ENCODE measurements around the gene INSC. TPM values are rescaled to one million over a fixed set of nuclear protein-coding genes. Genes with fewer than 3 reads are reported as not detected.
A peak's percentile ranks its signal among the peaks of the same experiment; 100 is the strongest.

The INSC gene
- total and polyA plus RNA-seq, 5 experiments from 2014 or later: 0.16 to 0.60 TPM; not detected in 3

GRCh38 chr11:15180212-15180792 is 65.6 kb downstream of the INSC start:
- no peak overlapping the region for H3K27ac Mint-ChIP-seq
- no peak overlapping the region for H3K4me3 Mint-ChIP-seq
- DNase-seq (no peak), ATAC-seq (no peak)
- H3K27me3 Mint-ChIP-seq: peaks cover 0 to 11% (median 4%) of the 10 kb centered on the region in 5 donors
- no peaks in the 10 kb centered on the region for H3K9me3 Mint-ChIP-seq
- no peaks in the 10 kb centered on the region for H3K36me3 Mint-ChIP-seq
- H3K4me1 Mint-ChIP-seq: peaks cover 0 to 4% (median 0%) of the 10 kb centered on the region in 4 donors
- POLR2A ChIA-PET: no interaction called here

DNA sequence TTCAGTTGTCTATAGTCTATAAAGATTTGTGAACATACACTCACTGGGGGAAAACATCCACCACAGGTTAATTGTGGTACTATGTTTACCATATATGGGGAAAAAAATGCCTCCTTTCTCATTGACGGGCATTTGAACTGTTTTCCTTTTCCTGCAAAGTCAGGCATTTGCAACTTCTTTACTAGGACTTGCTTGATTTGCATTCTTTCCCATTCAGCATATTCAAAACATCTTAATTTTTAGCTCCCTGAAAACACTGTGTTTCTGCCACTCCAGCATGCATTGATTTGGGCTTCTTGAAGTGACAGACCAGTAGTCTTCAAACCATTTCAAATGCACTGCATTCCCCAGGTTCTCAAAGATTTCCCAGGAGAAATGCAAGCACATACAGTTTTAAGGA is 67.6 kb downstream of the INSC start:
- Mint-ChIP-seq H3K27ac (no peak overlapping the region), H3K27me3 (peaks cover 0 to 8% (median 4%) of the 10 kb centered on the region in 5 donors), H3K36me3 (no peaks in the 10 kb centered on the region), H3K4me1 (peaks cover 0 to 2% (median 0%) of the 10 kb centered on the region in 4 donors), H3K9me3 (no peaks in the 10 kb centered on the region), H3K4me3 (no peak overlapping the region)
- DNase-seq: no peak
- no peak for ATAC-seq
- POLR2A ChIA-PET: no interaction called here

- Mint-ChIP-seq H3K27me3 (peaks cover 0 to 8% (median 2%) of the 10 kb centered on the region in 5 donors), H3K4me3 (no peak overlapping the region), H3K9me3 (no peaks in the 10 kb centered on the region), H3K36me3 (no peaks in the 10 kb centered on the region), H3K4me1 (peaks cover 0 to 2% (median 0%) of the 10 kb centered on the region in 4 donors), H3K27ac (no peak overlapping the region)
- ATAC-seq (no peak), DNase-seq (no peak)
- POLR2A ChIA-PET: no interaction called here
Measured at GRCh38 chr11:15185021-15185420, 70.3 kb downstream of the INSC start.

GRCh38 chr11:15186146-15186545 is 71.4 kb downstream of the INSC start:
- DNase-seq: no peak
- no peak overlapping the region for H3K4me3 Mint-ChIP-seq
- no peaks in the 10 kb centered on the region for H3K9me3 Mint-ChIP-seq
- peaks cover 0 to 8% (median 2%) of the 10 kb centered on the region in 5 donors for H3K27me3 Mint-ChIP-seq
- POLR2A ChIA-PET: no interaction called here
- H3K36me3 Mint-ChIP-seq: no peaks in the 10 kb centered on the region
- no peak overlapping the region for H3K27ac Mint-ChIP-seq
- H3K4me1 Mint-ChIP-seq: peaks cover 0 to 2% (median 0%) of the 10 kb centered on the region in 4 donors
- ATAC-seq: no peak

DNA sequence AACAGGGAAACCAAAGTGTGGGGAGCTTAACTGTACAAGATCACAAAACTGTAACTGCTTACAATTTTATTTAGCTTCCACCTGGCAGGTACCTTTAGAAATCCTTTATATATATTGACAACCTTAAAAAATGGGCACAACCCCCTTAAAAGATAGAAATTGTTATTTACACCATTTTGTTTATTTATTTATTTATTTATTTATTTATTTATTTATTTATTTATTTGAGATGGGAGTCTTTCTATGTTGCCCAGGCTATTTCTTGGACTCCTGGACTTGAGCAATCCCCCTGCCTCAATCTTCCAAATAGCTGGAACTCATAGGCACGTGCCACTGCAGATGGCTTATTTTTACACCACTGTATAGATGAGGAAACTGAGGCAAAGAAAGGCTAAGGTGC is 74.5 kb downstream of the INSC start:
- Mint-ChIP-seq H3K9me3 (no peaks in the 10 kb centered on the region), H3K27me3 (peaks cover 0 to 8% (median 2%) of the 10 kb centered on the region in 5 donors), H3K4me1 (peaks cover 0 to 2% (median 0%) of the 10 kb centered on the region in 4 donors), H3K4me3 (no peak overlapping the region), H3K36me3 (no peaks in the 10 kb centered on the region), H3K27ac (no peak overlapping the region)
- no peak for ATAC-seq
- DNase-seq: no peak
- POLR2A ChIA-PET: no interaction called here

DNA sequence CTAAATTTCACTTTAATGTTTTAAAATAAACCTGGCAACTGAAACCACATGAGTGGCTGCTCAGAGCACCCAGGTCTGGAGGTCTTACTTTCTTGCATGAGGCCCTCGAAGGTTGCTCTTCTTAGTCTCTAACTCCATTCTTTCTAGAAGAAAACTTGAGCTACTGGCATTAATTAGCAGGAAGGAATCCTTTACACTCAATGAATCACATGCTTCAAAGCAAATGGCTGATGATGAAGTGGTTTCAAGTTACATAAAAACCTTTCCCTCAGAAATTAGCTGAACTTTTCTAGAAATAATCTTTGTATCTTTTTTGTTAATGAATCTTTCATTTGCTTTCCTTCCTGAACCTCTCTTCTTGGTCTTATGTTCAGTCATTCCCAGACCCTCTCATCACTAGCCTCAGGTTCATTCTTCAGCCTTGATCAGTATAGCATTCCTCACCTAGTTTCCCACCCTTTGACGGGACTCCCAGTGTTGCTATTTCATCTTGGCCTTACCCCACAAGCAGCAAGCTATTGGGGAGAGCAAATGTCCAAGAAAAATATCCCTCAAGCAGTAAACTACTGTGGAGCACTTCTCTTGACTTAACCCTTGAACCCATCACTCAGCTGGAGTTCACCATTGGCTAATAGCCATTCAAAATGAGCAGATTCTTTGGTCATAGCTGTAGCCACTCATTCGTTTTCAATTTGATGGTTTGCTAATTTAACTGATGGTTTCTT is 75.1 kb downstream of the INSC start:
- POLR2A ChIA-PET: no interaction called here
- Mint-ChIP-seq H3K4me1 (peaks cover 0 to 2% (median 0%) of the 10 kb centered on the region in 4 donors), H3K4me3 (no peak overlapping the region), H3K36me3 (no peaks in the 10 kb centered on the region), H3K27me3 (peaks cover 0 to 8% (median 2%) of the 10 kb centered on the region in 5 donors), H3K27ac (peak overlapping the region in 1 of 10 donors; percentile 76), H3K9me3 (no peaks in the 10 kb centered on the region)
- ATAC-seq (no peak), DNase-seq (no peak)

- POLR2A ChIA-PET: no interaction called here
- no peak for ATAC-seq
- no peak overlapping the region for H3K4me3 Mint-ChIP-seq
- no peak overlapping the region for H3K27ac Mint-ChIP-seq
- peaks cover 0 to 2% (median 0%) of the 10 kb centered on the region in 4 donors for H3K4me1 Mint-ChIP-seq
- no peaks in the 10 kb centered on the region for H3K36me3 Mint-ChIP-seq
- H3K9me3 Mint-ChIP-seq: peaks cover 0 to 2% (median 0%) of the 10 kb centered on the region in 9 donors
- H3K27me3 Mint-ChIP-seq: peaks cover 0 to 8% (median 2%) of the 10 kb centered on the region in 5 donors
- no peak for DNase-seq
Measured at GRCh38 chr11:15190611-15191010, 75.9 kb downstream of the INSC start.

DNA sequence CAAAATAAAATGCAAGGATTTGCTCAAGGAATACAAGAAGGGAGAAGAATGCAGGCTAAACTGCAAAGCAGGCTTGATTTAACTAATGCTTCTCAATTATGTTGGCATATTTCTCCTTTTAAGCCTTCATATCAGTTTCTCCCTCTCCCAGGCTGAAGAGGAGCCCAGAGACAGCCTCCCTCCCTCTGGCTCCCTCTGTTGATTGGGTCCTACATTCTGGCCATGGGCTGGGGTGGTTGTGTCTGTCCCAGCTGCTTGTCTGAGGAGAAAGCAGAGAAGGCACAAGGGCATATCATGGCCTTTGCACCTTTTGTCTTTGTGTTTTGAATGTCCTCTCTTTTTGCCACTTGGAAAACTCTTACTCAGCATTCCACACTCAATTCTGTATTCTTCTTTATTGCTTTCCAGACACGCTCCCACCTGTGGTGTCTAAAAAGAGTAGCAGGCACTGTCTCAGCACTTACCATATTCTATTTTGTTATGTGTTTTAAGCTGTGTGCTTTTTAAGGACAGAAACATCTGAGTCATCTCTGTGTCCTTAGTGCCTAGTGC is 77.4 kb downstream of the INSC start:
- no peak overlapping the region for H3K27ac Mint-ChIP-seq
- POLR2A ChIA-PET: no interaction called here
- peaks cover 1 to 8% (median 3%) of the 10 kb centered on the region in 5 donors for H3K27me3 Mint-ChIP-seq
- H3K36me3 Mint-ChIP-seq: no peaks in the 10 kb centered on the region
- peaks cover 0 to 2% (median 0%) of the 10 kb centered on the region in 9 donors for H3K9me3 Mint-ChIP-seq
- no peak for ATAC-seq
- peaks cover 0 to 2% (median 0%) of the 10 kb centered on the region in 4 donors for H3K4me1 Mint-ChIP-seq
- H3K4me3 Mint-ChIP-seq: no peak overlapping the region
- DNase-seq: no peak

DNA sequence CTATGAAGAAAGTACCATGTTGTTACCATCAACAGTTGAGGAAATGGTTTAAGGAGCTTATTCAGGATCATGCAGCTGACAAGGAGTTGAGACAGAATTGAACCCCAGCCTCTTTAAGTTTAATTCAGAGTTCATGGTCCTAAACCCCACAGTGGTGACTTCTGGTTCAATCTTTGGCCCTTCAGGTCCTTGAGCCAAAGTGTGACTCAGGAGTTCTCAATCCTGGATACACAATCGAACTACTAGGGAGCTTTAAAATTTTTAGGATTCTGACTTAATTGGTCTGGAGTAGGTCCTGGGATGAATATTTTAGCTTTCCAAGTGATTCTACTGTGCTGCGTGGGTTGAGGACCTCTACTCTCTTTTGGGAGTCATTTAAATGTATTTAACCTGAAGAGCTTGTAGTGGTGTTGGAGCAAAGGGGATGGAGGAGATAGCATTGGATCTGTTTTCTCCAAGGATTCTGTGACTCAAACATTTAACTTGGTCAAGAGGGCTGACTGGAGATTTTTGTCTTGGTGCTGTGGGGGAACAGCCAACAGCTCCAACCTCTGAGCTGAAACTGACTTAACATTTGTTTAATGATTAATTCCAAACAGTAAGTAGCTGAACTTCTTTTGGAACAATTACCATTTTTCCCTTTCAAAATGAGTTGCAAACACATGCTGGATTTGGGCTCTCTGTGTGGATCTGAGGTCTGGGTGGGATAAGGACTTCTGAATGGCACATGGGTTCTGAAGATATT is 80.1 kb downstream of the INSC start:
- Mint-ChIP-seq H3K4me3 (no peak overlapping the region), H3K9me3 (peaks cover 0 to 2% (median 0%) of the 10 kb centered on the region in 9 donors), H3K4me1 (peaks cover 0 to 1% (median 0%) of the 10 kb centered on the region in 4 donors), H3K27ac (no peak overlapping the region), H3K36me3 (no peaks in the 10 kb centered on the region), H3K27me3 (peaks cover 1 to 20% (median 2%) of the 10 kb centered on the region in 5 donors)
- POLR2A ChIA-PET: no interaction called here
- DNase-seq: no peak
- ATAC-seq: no peak

- Mint-ChIP-seq H3K27ac (no peak overlapping the region), H3K4me1 (no peaks in the 10 kb centered on the region), H3K9me3 (peaks cover 0 to 2% (median 0%) of the 10 kb centered on the region in 9 donors), H3K4me3 (no peak overlapping the region), H3K27me3 (peaks cover 0 to 20% (median 2%) of the 10 kb centered on the region in 5 donors), H3K36me3 (no peaks in the 10 kb centered on the region)
- ATAC-seq (no peak), DNase-seq (no peak)
- POLR2A ChIA-PET: no interaction called here
Measured at GRCh38 chr11:15195454-15196200, 80.9 kb downstream of the INSC start.

- Mint-ChIP-seq H3K4me3 (no peak overlapping the region), H3K27ac (no peak overlapping the region), H3K4me1 (no peaks in the 10 kb centered on the region), H3K9me3 (peaks cover 0 to 2% (median 0%) of the 10 kb centered on the region in 9 donors), H3K36me3 (no peaks in the 10 kb centered on the region), H3K27me3 (peaks cover 0 to 20% (median 3%) of the 10 kb centered on the region in 5 donors)
- ATAC-seq (no peak), DNase-seq (no peak)
- POLR2A ChIA-PET: no interaction called here
Measured at GRCh38 chr11:15196704-15197103, 82.0 kb downstream of the INSC start.

- Mint-ChIP-seq H3K36me3 (no peaks in the 10 kb centered on the region), H3K27me3 (peaks cover 0 to 20% (median 3%) of the 10 kb centered on the region in 5 donors), H3K27ac (no peak overlapping the region), H3K4me3 (no peak overlapping the region), H3K9me3 (peaks cover 0 to 2% (median 0%) of the 10 kb centered on the region in 9 donors), H3K4me1 (no peaks in the 10 kb centered on the region)
- POLR2A ChIA-PET: no interaction called here
- DNase-seq (no peak), ATAC-seq (no peak)
Measured at GRCh38 chr11:15197696-15198095, 83.0 kb downstream of the INSC start.

Data from naive thymus-derived CD8-positive, alpha-beta T cell (primary cell).